ENCODE measurements around the gene CAT. TPM values are rescaled to one million over a fixed set of nuclear protein-coding genes. Genes with fewer than 3 reads are reported as not detected.
A peak's percentile ranks its signal among the peaks of the same experiment; 100 is the strongest.

CAT gene
- total RNA-seq, 4 donors from 2014 or later, result 81.0 to 213 (median 125) TPM

DNA sequence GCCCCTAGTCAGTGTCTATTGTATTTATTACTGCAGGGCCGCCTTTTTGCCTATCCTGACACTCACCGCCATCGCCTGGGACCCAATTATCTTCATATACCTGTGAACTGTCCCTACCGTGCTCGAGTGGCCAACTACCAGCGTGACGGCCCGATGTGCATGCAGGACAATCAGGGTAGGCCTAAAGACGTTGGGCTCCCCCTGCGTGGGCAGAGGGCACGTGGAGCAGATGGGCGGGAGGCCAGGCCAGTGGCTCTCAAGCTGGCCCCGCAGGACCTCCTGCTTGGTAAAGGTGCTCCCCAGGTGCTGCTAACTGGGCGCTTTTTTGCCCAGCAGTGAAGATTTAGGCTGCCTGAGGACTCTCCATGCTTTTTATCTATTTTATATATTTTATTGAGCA lies 22.5 kb downstream of the CAT start:
- Histone ChIP-seq H3K4me1 (no peaks in the 10 kb centered on the region), H3K27me3 (no peaks in the 10 kb centered on the region), H3K27ac (no peak overlapping the region), H3K9me3 (peaks cover 0 to 8% (median 0%) of the 10 kb centered on the region in 3 donors), H3K4me3 (no peak overlapping the region), H3K36me3 (peaks cover 16 to 100% of the 10 kb centered on the region in 2 donors)
- TF ChIP-seq EP300 (IDR thresholded peaks at IDR 0.05) (no peak), POLR2AphosphoS5 (IDR thresholded peaks at IDR 0.05) (no peak), POLR2A (IDR thresholded peaks at IDR 0.05) (no peak)
- TF ChIP-seq, protein P1, sequence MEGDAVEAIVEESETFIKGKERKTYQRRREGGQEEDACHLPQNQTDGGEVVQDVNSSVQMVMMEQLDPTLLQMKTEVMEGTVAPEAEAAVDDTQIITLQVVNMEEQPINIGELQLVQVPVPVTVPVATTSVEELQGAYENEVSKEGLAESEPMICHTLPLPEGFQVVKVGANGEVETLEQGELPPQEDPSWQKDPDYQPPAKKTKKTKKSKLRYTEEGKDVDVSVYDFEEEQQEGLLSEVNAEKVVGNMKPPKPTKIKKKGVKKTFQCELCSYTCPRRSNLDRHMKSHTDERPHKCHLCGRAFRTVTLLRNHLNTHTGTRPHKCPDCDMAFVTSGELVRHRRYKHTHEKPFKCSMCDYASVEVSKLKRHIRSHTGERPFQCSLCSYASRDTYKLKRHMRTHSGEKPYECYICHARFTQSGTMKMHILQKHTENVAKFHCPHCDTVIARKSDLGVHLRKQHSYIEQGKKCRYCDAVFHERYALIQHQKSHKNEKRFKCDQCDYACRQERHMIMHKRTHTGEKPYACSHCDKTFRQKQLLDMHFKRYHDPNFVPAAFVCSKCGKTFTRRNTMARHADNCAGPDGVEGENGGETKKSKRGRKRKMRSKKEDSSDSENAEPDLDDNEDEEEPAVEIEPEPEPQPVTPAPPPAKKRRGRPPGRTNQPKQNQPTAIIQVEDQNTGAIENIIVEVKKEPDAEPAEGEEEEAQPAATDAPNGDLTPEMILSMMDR (IDR thresholded peaks at IDR 0.05), result no peak
- WGBS, 2 donors (ENCODE audit: low coverage in 1 of 2), result 95% methylated on average over 13 of the region's 14 CpGs; no CpG with 5 or more reads in 1 of the 2 donors
- no peak for ATAC-seq

DNA sequence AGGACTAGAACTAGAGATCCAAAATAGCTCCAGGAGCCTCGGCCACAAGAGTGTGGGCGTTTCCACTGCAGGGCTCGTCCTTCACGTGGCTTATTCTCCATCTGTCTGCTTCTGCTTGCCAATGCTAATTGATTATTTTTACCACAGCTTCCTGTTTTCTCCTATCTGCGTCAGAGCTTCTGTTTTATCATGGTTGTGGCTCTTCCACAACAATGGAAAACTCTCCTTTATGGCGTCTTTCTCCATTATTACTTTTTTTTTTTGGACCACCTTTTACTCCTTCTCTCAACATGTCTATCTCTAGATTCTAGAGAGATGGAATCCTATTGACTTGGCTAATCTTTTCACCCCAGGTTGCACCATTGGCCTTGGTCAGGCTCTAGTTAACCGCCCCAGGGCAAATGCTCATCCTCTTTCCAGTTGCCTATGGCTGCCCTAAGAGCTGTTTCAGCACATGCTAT lies 25.9 kb downstream of the CAT start:
- H3K27ac ChIP-seq, result no peak overlapping the region
- peaks cover 0 to 22% (median 0%) of the 10 kb centered on the region in 3 donors for H3K9me3 ChIP-seq
- peaks cover 13 to 98% of the 10 kb centered on the region in 2 donors for H3K36me3 ChIP-seq
- no peaks in the 10 kb centered on the region for H3K27me3 ChIP-seq
- TF ChIP-seq POLR2A (IDR thresholded peaks at IDR 0.05) (no peak), POLR2AphosphoS5 (IDR thresholded peaks at IDR 0.05) (no peak), EP300 (IDR thresholded peaks at IDR 0.05) (no peak)
- TF ChIP-seq, protein P1 (IDR thresholded peaks at IDR 0.05), result no peak
- no peaks in the 10 kb centered on the region for H3K4me1 ChIP-seq
- 79 to 92% methylated on average over 5 to 7 of the region's 7 CpGs for WGBS, 2 donors (ENCODE audit: low coverage in 1 of 2)
- ATAC-seq, result no peak
- no peak overlapping the region for H3K4me3 ChIP-seq

DNA sequence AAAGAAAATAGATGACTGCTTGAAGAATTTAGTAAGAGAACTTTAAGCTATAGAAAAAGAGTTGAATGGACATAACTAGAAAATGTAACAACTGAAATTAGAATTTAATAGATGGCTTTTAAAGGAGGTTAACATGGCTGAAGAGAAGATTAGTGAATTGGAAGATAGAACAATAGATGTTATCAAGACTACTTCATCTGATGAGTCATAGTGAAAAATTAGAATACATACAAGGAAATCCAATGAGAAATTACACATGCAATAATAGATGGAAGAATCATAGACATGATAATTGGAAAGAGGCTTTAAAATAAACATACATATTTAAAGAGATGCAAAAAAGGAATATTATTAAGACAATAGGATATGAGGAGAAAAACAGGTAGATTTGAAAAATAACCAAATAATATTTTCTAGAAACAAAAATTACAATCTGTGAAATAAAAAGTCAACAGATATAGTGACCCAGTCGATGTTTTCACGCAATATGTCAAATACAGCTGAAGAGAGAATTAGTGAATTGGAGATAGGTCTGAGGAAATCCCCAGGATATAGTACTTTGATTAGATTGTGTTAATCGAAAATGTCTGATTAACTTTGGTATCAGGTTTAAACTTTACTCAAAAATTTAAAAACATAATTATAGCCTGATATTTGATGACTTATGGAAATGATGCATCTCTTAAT lies 28.2 kb downstream of the CAT start:
- TF ChIP-seq POLR2AphosphoS5 (IDR thresholded peaks at IDR 0.05) (no peak), POLR2A (IDR thresholded peaks at IDR 0.05) (no peak), EP300 (IDR thresholded peaks at IDR 0.05) (no peak)
- TF ChIP-seq, protein P1 (IDR thresholded peaks at IDR 0.05), result no peak
- Histone ChIP-seq H3K4me3 (no peak overlapping the region), H3K36me3 (peaks cover 21 to 98% of the 10 kb centered on the region in 2 donors), H3K27me3 (no peaks in the 10 kb centered on the region), H3K9me3 (peaks cover 0 to 22% (median 0%) of the 10 kb centered on the region in 3 donors), H3K27ac (no peak overlapping the region), H3K4me1 (no peaks in the 10 kb centered on the region)
- ATAC-seq, result no peak
- WGBS, 2 donors (ENCODE audit: low coverage in 1 of 2), result 95 to 96% methylated on average over 3 of the region's 3 CpGs

DNA sequence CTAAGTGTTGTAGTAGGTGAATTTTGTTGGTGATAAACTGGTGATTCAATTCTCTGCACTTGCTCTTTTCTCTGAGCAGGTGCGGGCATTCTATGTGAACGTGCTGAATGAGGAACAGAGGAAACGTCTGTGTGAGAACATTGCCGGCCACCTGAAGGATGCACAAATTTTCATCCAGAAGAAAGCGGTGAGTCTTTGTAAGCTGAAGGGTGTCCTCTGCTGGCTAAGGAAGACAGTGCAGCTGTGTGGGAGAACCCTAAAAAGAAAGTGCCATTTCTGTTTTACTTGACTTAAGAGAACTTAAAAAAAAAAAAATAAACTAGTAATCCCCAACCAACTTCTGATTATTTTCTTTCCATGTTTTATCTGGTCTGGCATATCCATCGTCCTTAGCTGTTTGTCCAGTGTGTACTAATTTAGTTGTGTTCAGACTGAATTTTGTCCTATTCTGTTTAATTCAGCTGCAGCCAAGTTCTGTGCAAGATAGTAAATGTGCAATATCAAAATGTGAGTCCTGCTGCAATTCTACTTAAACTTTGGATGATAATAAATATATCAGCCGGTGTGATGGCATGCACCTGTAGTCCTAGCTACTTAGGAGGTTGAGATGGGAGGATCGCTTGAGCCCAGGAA lies 29.6 kb downstream of the CAT start:
- no peak for ATAC-seq
- no peak overlapping the region for H3K27ac ChIP-seq
- peaks cover 0 to 22% (median 0%) of the 10 kb centered on the region in 3 donors for H3K9me3 ChIP-seq
- H3K27me3 ChIP-seq, result no peaks in the 10 kb centered on the region
- TF ChIP-seq, protein P1 (IDR thresholded peaks at IDR 0.05), result peak in 1 of 4 experiments; percentile 34
- no peak for TF ChIP-seq POLR2AphosphoS5 (IDR thresholded peaks at IDR 0.05)
- peaks cover 25 to 98% of the 10 kb centered on the region in 2 donors for H3K36me3 ChIP-seq
- H3K4me3 ChIP-seq, result no peak overlapping the region
- WGBS, 2 donors (ENCODE audit: low coverage in 1 of 2), result 82 to 88% methylated on average over 8 of the region's 8 CpGs
- no peaks in the 10 kb centered on the region for H3K4me1 ChIP-seq
